HG03039 (cell line): ENCODE measurements around the gene EVPLL.
"Not testable (repeated sequence)": the region's sequence is repeated elsewhere in the genome, so short reads cannot be mapped to it uniquely, and the experiment has no call there.

Source experiments
- ATAC-seq: cut with Tn5 transposase; IDR thresholded peaks from one replicate; pipeline ENCODE4 v1.9.1; 2021; ENCODE audit warnings: mild to moderate bottlenecking, moderate library complexity; ENCODE audit not compliant: unreplicated experiment

EVPLL gene

GRCh38 chr17:18422464-18422863, 44.9 kb downstream of the EVPLL start:
- ATAC-seq = not testable (repeated sequence)

GRCh38 chr17:18423015-18423414, 45.4 kb downstream of the EVPLL start:
- not testable (repeated sequence) for ATAC-seq

GRCh38 chr17:18425593-18425992, 48.0 kb downstream of the EVPLL start:
- not testable (repeated sequence) for ATAC-seq

- not testable (repeated sequence) for ATAC-seq
These were observed 49.1 kb downstream of the EVPLL start for GRCh38 chr17:18426639-18427038.

DNA sequence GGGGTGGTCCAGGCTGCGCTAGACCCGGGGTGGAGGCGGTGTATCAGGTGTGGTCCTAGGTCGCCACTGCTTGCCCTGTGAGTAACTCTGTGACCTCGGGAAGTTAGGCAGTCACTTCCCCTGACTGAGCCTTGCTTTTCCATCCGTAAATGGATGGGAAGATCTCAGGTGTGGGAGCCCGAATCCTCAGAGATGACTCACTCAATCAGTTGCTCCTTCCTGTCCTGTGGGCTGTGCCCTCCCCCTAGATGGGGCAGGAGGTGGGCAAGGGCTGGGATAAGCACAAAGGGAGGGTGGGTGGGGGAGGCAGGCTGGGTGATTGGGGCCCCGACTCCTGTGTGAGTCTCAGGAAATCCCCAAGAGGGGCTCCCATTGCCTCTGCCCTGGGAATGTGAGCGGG, 54.6 kb downstream of the EVPLL start:
- ATAC-seq = not testable (repeated sequence)
